ENCODE results near the gene APOM.

The APOM gene

GRCh38 chr6:31658983-31659648 lies 3.4 kb downstream of the APOM start:
- DNase-seq, result no peak

- no peak for DNase-seq
Measured at GRCh38 chr6:31659649-31660380, 4.1 kb downstream of the APOM start.

GRCh38 chr6:31660381-31661261 lies 4.9 kb downstream of the APOM start, which contains the start of gene C6orf47:
TSS of gene C6orf47 (minus strand) at chr6:31660778. CDS start at chr6:31659947, 831 bp downstream.
- DNase-seq, result peak; percentile 33

- DNase-seq, result no peak
Measured at GRCh38 chr6:31661262-31662123, 5.8 kb downstream of the APOM start.

GRCh38 chr6:31662124-31662723 lies 6.5 kb downstream of the APOM start:
- DNase-seq, result no peak

- DNase-seq, result no peak
Measured at GRCh38 chr6:31663126-31663960, 7.6 kb downstream of the APOM start.

GRCh38 chr6:31663961-31664789 lies 8.5 kb downstream of the APOM start:
- DNase-seq, result no peak

GRCh38 chr6:31664790-31665500 lies 9.3 kb downstream of the APOM start, which contains the start of gene GPANK1:
TSS of gene GPANK1 (minus strand) at chr6:31664997. CDS start at chr6:31664478, 519 bp downstream.
- DNase-seq, result peak; percentile 77

GRCh38 chr6:31665501-31666336 lies 10.0 kb downstream of the APOM start, which contains the start of gene CSNK2B:
TSS of gene CSNK2B (plus strand) at chr6:31666080. CDS start at chr6:31666832, 752 bp downstream.
- peak; percentile 95 for DNase-seq

GRCh38 chr6:31666337-31666965 lies 10.8 kb downstream of the APOM start:
- DNase-seq, result no peak

GRCh38 chr6:31669676-31670075 lies 14.0 kb downstream of the APOM start, which contains the start of gene LY6G5B:
TSS of gene LY6G5B (plus strand) at chr6:31669976. CDS start at chr6:31670951, 975 bp downstream.
- no peak for DNase-seq

GRCh38 chr6:31676322-31676903 lies 20.7 kb downstream of the APOM start:
- DNase-seq, result no peak

- DNase-seq, result no peak
Measured at GRCh38 chr6:31676904-31677303, 21.2 kb downstream of the APOM start.

GRCh38 chr6:31677955-31678354 lies 22.3 kb downstream of the APOM start:
- DNase-seq, result no peak

- DNase-seq, result peak; percentile 58
Measured at GRCh38 chr6:31680226-31681134, 24.8 kb downstream of the APOM start, which contains the start of gene LY6G5C. TSS of gene LY6G5C (minus strand) at chr6:31681067. CDS start at chr6:31680373, 694 bp downstream.

GRCh38 chr6:31681135-31681671 lies 25.5 kb downstream of the APOM start:
- DNase-seq, result no peak

Measured in KG1 (cell line).